Measurements from ENCODE around the gene ADGRG4.

Gene ADGRG4

DNA sequence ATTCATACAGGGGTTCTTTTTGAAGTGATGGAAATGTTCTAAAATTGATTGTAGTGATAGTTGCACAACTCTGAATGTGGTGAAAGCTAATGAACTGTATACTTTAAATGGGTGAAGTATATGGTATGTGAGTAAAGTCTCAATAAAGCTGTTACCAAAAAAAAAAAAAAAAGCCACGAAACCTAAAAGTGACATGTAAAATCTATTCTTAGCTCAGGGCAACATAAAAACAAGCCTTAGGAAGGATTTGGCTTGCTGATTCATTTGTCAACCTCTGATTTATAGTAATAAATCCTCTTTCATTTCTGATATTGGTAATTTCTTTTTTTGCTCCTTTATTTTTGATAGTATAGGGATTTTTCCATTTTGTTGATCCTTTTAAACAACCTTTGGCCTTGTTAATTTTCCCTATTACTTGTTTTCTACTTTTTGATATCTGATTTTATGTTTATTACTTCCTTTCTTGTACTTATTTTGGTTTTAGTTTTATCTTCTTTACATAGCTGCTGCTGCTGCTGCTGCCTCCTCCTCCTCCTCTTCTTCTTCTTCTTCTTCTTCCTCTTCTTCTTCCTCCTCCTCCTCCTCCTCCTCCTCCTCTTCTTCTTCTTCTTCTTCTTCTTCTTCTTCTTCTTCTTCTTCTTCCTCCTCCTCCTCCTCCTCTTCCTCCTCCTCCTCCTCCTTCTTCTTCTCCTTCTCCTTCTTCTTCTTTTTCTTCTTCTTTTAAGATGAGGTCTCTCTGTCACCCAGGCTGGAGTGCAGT lies 79.4 kb downstream of the ADGRG4 start:
- DNase-seq (ENCODE audit: extremely low read depth, low read depth) = no peak
- TF ChIP-seq, protein P1, sequence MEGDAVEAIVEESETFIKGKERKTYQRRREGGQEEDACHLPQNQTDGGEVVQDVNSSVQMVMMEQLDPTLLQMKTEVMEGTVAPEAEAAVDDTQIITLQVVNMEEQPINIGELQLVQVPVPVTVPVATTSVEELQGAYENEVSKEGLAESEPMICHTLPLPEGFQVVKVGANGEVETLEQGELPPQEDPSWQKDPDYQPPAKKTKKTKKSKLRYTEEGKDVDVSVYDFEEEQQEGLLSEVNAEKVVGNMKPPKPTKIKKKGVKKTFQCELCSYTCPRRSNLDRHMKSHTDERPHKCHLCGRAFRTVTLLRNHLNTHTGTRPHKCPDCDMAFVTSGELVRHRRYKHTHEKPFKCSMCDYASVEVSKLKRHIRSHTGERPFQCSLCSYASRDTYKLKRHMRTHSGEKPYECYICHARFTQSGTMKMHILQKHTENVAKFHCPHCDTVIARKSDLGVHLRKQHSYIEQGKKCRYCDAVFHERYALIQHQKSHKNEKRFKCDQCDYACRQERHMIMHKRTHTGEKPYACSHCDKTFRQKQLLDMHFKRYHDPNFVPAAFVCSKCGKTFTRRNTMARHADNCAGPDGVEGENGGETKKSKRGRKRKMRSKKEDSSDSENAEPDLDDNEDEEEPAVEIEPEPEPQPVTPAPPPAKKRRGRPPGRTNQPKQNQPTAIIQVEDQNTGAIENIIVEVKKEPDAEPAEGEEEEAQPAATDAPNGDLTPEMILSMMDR (IDR thresholded peaks at IDR 0.05; ENCODE audit: low read depth, low read length) = no peak

DNA sequence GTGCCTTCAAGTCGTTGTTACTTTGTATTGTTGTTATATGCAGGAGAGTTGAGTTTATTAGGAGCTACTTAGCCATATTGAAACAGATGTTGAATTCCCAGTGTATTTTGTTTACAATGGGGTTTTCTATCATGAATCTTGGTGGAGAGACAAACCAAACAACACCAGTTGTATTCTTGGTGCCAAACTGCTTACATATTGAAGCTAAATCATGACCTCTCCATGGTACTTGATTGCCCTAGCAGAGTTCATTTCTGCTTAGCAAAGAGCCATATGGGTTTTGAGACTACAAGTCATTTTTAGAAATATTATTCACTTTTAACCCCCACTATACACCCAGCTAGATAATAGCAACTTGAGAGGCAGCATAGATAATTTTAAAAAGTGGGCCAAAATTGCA lies 85.4 kb downstream of the ADGRG4 start:
- TF ChIP-seq, protein P1 (IDR thresholded peaks at IDR 0.05; ENCODE audit: low read depth, low read length) = no peak
- no peak for DNase-seq (ENCODE audit: extremely low read depth, low read depth)

DNA sequence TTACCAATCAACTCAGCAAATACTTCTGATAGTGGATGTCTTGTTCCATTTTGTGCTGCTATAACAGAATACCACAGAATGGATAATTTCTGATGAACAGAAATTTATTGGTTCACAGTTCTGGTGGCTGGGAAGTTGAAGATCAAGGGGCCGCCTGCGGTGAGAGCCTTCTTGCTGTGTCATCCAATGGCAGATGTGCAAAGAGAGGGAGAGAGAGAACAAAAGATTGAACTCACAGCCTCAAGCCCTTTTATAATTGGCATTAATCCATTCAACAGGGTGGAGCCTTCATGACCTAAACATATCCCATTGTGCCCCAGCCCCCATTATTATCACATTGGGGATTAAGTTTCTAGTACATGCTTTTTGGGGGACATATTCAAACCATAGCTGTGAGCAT lies 86.1 kb downstream of the ADGRG4 start:
- no peak for DNase-seq (ENCODE audit: extremely low read depth, low read depth)
- TF ChIP-seq, protein P1 (IDR thresholded peaks at IDR 0.05; ENCODE audit: low read depth, low read length) = no peak

DNA sequence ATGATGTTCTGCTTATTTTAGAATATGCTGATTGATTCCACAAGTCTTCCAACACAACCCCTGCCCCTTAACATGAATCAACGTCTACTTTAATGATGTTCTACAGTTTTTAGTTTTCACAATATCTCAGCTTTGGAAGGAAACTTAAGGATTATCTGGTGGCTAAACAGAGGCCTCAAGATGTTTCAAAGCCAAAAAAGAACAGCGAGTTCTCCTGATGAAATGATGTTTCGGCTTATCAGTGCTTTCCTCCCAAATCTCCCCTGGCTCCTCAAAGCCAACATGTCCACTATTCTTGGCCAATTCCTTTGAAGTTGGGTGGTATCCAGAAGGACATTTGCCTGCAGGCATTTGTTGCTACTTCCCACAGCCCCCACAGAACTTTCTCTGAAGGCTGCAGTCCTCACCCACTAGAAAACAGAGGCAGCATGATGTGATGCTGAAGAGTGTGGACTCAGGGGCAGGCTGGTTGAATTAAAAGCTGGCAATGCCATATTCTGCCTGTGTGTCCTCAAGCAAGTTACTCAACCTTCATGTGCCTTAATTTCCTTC lies 87.3 kb downstream of the ADGRG4 start:
- TF ChIP-seq, protein P1 (IDR thresholded peaks at IDR 0.05; ENCODE audit: low read depth, low read length) = no peak
- DNase-seq (ENCODE audit: extremely low read depth, low read depth) = no peak

DNA sequence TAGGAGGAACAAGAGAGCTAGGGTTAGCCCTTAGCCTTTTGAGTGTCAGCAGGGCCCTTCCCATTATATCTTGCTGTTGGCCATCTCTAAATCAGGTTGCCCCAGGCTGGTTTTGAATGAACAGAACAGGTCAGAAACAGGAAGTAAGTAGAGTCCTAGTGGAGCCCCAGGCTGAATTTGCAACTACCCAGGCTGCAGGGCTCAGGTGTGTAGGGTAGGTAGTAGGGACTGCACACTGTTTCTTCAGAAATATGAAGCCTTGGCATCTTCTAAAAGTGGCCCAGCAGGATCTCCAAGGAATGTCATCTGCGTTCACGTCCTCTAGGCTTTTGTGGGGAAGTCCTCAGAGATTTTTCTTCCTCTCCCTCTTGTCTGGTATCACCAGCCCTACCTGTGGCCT lies 90.2 kb downstream of the ADGRG4 start:
- TF ChIP-seq, protein P1 (IDR thresholded peaks at IDR 0.05; ENCODE audit: low read depth, low read length) = no peak
- DNase-seq (ENCODE audit: extremely low read depth, low read depth) = no peak

DNA sequence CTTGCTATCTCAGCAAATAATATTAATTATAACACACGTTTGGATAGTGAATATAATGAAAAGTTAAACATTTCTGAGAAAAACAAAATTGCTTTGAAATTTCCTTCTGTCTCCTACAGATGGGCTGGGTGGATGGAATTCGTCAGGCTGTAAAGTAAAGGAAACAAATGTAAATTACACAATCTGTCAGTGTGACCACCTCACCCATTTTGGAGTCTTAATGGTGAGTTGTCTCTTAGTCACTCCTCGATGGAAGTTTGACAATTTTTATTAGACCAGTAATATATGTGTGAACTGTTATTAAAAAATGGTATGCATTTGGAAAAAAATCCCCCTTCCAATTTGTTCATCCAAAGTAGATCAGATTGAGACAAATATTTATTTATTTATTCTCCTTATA lies 94.5 kb downstream of the ADGRG4 start:
- DNase-seq (ENCODE audit: extremely low read depth, low read depth) = no peak
- TF ChIP-seq, protein P1 (IDR thresholded peaks at IDR 0.05; ENCODE audit: low read depth, low read length) = no peak

DNA sequence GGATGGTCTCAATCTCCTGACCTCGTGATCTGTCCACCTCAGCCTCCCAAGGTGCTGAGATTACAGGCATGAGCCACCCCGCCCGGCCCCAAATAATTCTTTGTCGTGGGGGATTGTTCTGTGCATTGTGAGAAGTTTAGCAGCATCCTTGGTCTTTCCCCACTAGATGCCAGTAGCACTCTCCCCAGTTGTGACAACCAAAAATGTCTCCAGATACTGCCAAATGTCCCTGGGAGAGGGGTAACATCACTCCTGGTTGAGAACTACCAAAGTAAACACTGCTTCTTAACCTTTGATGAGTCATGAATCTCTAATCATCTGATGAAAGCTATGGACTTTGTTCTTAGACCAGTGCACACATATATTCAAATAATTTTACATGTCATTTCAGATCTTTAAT lies 96.2 kb downstream of the ADGRG4 start:
- TF ChIP-seq, protein P1 (IDR thresholded peaks at IDR 0.05; ENCODE audit: low read depth, low read length) = no peak
- DNase-seq (ENCODE audit: extremely low read depth, low read depth) = no peak
